Stomach (tissue), 4 donors: ENCODE results near the gene FAM8A1.
"Not testable (repeated sequence)": the region's sequence is repeated elsewhere in the genome, so short reads cannot be mapped to it uniquely, and the experiment has no call there.

Source experiments
- EP300 ChIP-seq: sonication (generic); formaldehyde crosslinking; IDR thresholded peaks from one replicate; pipeline ENCODE4 v1.6.1; 2017; ENCODE audit warnings: antibody characterized with exemption
- POLR2A ChIP-seq, 4 donors: fragments of 450-650 bp; IDR thresholded peaks; one replicate each; pipeline ENCODE4 v1.6.1; 2016; ENCODE audit warnings: antibody characterized with exemption in 4 of 4, control low read depth in 2 of 4, mild to moderate bottlenecking in 1 of 4, moderate library complexity in 1 of 4

DNA sequence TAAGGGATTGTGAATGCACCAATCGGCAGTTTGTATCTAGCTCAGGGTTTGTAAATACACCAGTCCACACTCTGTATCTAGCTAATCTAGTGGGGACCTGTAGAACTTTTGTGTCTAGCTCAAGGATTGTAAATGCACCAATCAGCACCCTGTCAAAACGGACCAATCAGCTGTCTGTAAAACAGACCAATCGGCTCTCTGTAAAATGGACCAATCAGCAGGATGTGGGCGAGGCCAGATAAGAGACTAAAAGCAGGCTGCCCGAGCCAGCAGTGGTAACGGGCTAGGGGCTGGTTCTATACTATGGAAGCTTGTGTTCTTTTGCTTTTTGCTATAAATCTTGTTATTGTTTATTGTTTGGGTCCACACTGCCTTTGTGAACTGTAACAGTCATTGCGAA, 18.8 kb upstream of the FAM8A1 start:
- TF ChIP-seq EP300; POLR2A (IDR thresholded peaks at IDR 0.05): not testable (repeated sequence)
